RPMI8226 (cell line): ENCODE measurements around the gene HNRNPLL.
"Not testable (repeated sequence)": the region's sequence is repeated elsewhere in the genome, so short reads cannot be mapped to it uniquely, and the experiment has no call there.

Experiments
- DNase-seq: peaks from one replicate; pipeline ENCODE4 v3.0.0-alpha.2; 2015

The HNRNPLL gene

GRCh38 chr2:38617301-38617700 lies 14.6 kb upstream of the HNRNPLL start:
- DNase-seq: no peak

- no peak for DNase-seq
These were observed 12.5 kb upstream of the HNRNPLL start for GRCh38 chr2:38615237-38615636.

DNA sequence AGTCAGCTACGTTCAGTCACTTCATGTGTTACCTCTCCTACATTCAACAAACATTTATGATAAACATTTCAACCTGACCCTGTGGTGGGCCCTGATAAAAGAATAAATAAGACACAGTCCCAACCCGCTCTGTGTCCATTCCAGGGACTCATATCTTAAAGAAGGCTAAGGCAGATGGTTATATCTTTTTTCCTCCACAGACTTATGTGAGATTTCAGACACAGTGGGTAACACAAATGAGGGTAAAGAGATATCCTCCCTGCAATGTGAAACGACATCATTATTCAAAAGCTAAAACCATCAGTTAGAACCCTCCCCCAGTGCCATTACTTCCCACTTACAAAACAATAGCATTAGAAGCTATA lies 11.1 kb upstream of the HNRNPLL start:
- no peak for DNase-seq

GRCh38 chr2:38613126-38613848 lies 10.6 kb upstream of the HNRNPLL start:
- no peak for DNase-seq

DNA sequence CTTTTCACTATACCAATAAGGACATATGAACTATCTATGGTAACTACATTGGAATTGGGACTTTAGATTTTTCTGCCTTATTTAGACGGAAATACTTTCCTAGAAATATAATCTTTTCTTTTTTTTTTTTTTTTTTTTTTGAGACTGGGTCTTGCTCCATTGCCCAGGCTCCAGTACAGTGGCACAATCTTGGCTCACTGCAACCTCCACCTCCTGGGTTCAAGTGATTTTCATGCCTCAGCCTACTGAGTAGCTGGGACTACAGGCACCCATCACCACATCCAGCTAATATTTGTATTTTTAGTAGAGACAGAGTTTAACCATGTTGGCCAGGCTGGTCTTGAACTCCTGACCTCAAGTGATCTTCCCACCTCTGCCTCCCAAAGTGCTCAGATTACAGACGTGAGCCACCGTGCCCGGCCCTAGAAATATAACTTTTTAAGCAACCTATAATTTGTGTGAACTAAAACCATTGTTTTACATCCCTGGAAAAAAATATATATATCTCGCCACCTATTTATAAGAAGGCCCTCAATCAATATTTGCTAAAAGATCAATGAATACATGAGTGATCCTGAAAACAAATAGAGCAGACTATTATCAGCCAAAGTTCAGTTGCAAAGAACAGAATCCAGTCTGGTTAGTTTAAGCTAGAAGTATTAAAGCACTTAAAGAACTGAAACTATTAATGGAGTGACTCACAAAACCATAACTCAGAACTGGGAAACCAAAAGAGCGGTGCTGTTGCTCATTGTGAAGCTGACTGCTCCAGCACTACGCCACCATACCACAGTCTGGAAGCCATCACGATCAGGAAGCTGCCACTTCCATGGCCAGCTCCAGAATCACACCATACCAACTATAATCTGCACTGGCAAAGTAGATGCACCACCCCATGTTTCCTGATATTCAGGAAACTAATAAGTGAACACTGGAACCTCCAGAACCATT lies 8.4 kb upstream of the HNRNPLL start:
- peak; percentile 48 for DNase-seq

DNA sequence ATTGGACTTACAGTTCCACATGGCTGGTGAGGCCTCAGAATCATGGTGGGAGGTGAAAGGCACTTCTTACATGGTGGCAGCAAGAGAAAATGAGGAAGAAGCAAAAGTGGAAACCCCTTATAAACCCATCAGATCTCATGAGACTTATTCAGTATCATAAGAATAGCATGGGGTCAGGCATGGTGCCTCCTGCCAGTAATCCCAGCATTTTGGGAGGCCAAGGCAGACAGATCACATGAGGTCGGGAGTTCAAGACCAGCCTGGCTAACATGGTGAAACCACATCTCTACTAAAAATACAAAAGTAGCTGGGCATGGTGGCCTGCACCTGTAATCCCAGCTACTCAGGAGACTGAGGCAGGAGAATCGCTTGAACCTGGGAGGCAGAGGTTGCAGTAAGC lies 6.5 kb upstream of the HNRNPLL start:
- DNase-seq: not testable (repeated sequence)

DNA sequence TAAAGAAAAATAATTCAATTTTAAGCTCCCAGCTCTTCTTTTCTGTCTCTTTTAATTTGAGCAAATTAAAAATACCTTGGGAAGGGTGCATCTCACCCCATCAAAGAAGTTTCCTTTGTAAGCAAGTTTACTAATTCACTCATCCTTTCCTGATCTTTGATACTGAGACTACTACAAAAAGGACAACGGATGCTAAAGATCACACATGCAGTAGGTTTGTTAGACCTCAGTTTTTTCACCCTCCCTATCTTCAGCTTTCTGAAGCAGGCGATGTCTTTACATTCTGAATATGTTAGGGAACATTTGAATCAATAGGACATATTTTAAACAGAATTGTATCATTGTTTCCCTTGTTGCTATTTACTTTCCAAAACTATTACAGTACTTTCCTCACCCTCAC lies 6.0 kb upstream of the HNRNPLL start:
- no peak for DNase-seq

DNA sequence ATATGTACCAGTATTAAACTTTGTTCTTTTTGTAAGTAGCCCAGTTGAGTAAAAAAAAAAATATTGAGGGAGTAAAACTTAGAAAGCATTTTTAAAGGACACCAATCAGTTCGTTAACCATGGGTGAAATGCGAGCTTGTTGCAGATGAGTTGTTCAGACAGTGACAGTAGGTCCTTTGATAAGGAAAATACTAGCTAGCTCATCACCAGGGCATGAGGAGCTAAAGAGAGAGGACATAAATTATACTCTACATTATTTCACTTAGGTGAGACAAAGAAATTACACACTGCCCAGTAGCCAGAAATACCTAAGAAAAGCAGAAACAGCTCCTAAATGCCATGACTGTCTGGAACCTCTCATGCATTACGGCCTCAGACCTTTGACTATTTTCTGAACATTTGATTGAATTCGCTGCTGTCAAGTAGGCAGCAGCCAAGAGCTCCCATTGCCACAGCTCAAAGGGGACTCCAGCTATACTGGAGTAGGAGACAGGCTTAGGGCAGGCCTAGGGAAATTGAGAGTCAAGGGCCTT lies 2.6 kb upstream of the HNRNPLL start:
- DNase-seq: no peak

GRCh38 chr2:38603402-38604290 lies 918 bp upstream of the HNRNPLL start:
- peak; percentile 88 for DNase-seq

GRCh38 chr2:38602136-38602731 lies 494 bp downstream of the HNRNPLL start:
- DNase-seq: peak; percentile 48

GRCh38 chr2:38601463-38602135 lies 1.1 kb downstream of the HNRNPLL start:
- DNase-seq: no peak

DNA sequence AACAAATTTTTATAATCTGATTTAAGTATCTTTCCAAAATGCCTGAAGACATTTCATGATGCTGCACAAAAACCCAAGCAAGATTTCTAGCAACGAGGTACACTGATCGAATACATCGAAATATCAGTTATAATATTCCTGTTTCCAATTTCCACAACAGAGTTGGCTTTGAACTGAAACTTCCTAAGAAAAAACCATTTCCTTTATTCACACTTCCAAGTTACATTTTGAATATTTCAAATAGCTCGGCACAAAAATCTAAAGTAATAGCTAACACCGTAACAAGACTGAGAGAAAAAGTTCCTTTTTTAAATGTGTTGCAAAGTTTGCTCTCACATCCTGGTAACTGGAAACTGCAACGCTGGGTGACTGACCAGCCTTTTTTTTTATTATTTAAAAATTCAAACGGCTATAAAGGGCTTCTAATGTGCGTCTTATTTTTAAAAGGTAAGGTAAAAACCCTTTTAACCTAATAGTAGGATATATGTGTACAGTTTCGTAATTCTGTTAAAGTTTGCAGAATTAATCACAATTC lies 1.7 kb downstream of the HNRNPLL start:
- DNase-seq: no peak

- DNase-seq: no peak
These were observed 2.4 kb downstream of the HNRNPLL start for GRCh38 chr2:38600242-38600891.

- DNase-seq: no peak
These were observed 3.0 kb downstream of the HNRNPLL start for GRCh38 chr2:38599706-38600105.

DNA sequence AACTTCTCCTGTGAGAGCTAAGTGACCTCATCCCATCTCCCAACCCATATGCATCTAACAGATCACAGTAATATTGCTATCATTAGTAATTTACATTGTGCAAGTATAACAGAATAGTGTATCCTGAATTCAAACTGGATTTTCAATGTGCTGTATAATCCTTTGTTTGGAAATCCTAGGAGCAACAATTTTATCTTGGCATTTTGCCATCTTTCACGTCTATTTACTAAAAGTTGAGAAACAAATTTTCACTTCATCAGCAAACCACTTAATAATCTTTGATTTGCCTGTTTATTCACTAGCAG lies 3.8 kb downstream of the HNRNPLL start:
- DNase-seq: no peak

DNA sequence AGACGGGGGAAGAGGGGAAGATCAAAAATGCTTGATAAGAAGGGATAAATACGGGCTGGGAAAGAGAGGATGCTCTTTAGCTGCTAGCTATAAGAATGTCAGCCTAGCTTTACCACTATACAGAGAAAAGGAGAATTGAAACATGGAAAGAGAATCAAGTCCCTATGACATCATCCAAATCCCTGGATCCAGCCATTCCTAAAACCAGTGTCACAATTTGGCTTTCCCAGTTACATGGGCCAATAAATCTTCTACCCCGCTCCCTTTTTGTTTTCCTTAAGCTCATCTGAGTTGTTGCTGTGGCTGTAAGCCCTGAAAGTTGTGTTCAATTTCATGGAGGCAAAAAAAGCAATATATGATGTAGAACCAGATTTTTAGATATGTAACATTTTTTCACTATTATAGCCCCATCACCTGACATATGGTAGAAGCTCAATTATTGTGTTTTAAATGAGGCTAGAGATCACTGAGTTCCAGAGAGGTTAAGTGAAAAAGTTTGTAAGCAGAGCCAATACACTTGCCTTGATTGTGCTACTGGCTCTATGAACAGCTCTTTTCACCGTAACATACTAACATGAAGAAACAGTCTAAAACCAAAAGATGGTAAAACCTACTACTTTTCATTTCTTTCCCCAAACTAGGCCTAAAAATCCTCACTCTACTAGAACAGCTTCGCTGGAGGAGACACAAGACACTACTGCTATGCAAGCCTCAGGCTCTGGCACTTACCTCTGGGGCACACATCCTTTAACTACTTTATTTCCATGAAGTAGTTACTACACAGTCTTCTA lies 4.3 kb downstream of the HNRNPLL start:
- no peak for DNase-seq

- DNase-seq: no peak
These were observed 5.6 kb downstream of the HNRNPLL start for GRCh38 chr2:38597115-38597514.

- no peak for DNase-seq
These were observed 6.5 kb downstream of the HNRNPLL start for GRCh38 chr2:38596229-38596628.

DNA sequence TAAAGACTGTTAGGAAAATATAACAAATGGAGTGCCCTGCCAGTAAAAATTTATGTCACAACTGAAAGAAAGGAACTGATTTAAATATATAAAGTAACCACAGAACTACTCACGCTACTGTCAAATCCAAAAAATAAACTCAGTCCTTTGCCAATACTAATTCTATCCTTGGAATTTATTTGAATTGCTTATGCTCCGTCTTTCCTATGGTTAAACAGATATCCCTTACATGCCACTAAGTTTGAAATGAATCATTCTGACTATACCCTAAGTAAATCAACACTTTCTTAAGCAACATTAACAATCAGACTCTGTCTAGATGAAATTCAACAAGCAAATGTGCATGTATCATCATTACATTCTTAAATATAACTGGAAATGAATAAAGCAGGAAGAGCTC lies 9.8 kb downstream of the HNRNPLL start:
- no peak for DNase-seq

DNA sequence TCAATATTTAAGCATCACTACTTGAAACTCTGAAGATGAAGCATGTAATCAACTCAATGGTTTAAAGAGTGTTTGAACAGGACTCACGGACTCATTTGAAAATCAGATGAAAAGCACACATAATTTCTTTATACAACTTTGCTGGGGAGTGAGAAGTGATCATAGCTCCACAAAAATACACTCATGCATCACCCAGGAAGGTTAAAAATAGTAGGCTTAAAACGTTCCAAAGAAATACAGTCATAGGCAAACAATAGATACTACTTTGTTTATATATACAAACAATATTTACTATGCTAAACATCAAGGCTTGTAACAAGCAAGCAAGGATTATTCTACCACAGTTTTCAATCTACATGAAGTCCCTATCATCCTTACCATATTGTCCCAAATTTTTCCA lies 11.6 kb downstream of the HNRNPLL start:
- no peak for DNase-seq
